Fibroblast of skin of right quadriceps (primary cell): ENCODE data around the gene DNLZ.
"Not testable (repeated sequence)": the region's sequence is repeated elsewhere in the genome, so short reads cannot be mapped to it uniquely, and the experiment has no call there.

Experiments used
- DNase-seq: peaks from one replicate; pipeline ENCODE4 v3.0.0-alpha.2; 2013

Gene DNLZ

DNA sequence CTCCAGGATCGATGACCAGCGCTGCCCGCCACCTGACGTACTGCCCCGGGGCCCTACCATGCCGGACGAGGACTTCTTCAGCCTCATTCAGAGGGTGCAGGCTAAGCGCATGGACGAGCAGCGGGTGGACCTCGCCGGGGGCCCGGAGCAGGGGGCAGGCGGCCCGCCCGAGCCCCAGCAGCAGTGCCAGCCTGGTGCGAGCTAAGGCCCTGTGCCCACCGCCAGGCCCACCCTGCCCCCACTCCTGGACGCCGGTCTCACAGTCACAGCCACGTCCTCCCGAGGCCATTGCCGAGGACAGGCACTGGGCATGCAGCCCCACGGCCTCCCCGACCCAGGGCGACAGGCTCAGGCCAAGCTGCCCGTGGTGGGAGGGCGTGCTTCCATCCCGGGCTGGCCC, 5.5 kb downstream of the DNLZ start:
- DNase-seq: no peak

GRCh38 chr9:136357202-136357725, 6.3 kb downstream of the DNLZ start:
- no peak for DNase-seq

DNA sequence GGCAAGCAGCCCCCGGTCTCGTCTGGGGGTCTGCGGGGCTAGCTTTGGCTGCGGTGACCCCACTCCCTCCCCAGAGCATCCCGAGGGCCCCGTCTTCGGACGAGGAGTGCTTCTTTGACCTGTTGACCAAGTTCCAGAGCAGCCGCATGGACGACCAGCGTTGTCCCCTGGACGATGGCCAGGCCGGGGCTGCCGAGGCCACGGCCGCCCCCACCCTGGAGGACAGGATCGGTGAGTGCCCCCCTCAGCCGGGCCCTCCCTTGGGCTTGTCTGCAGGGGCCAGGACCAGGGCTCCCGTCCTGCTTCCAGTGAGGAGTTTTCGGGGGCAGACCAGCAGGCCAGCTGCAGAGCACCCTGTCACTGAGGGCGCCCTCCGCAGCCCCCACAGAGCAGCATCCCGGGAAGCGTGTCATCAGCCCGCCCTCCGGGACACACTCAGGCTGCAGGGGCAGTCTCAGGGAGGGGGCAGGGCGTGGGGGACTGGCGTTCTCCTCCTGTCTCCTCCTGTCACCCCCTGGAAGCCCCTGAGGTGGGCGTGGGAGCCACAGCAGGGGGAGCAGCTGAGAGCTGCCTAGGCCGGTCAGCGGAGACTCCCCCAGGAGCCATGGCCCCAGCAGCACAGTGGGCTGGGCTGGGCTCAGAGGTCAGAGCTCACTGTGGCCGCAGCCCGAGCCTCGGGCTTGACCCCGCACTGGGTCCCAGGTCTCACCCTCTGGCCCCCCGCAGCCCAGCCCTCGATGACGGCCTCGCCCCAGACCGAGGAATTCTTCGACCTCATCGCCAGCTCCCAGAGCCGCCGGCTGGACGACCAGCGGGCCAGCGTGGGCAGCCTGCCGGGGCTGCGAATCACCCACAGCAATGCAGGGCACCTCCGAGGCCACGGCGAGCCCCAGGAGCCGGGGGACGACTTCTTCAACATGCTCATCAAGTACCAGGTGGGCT, 7.7 kb downstream of the DNLZ start:
- no peak for DNase-seq

GRCh38 chr9:136354592-136355085, 8.9 kb downstream of the DNLZ start:
- DNase-seq: no peak

- DNase-seq: no peak
Observed at GRCh38 chr9:136353757-136354488, 9.6 kb downstream of the DNLZ start.

- DNase-seq: no peak
Observed at GRCh38 chr9:136353088-136353487, 10.5 kb downstream of the DNLZ start.

DNA sequence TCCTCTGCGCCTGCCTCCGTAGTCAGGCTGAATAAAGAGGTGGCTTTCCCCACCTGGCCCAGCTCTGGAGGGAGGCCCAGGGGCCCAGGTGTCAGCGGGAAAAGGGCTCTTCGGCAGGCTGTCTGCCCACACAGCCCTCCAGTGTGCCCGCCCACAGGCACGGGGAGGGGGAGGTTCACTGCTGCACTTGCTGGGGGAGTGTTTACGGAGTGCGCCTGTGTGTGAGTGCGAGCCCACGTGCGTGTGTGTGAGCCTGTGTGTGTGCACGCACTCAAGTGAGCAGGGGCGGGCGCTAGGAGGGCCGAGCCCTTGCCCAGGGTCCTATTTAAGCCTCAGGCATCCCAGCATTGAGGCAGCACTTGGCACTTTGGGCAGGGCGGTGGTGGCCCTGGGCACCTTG, 10.9 kb downstream of the DNLZ start:
- no peak for DNase-seq

- DNase-seq: not testable (repeated sequence)
Observed at GRCh38 chr9:136351868-136352267, 11.7 kb downstream of the DNLZ start.

DNA sequence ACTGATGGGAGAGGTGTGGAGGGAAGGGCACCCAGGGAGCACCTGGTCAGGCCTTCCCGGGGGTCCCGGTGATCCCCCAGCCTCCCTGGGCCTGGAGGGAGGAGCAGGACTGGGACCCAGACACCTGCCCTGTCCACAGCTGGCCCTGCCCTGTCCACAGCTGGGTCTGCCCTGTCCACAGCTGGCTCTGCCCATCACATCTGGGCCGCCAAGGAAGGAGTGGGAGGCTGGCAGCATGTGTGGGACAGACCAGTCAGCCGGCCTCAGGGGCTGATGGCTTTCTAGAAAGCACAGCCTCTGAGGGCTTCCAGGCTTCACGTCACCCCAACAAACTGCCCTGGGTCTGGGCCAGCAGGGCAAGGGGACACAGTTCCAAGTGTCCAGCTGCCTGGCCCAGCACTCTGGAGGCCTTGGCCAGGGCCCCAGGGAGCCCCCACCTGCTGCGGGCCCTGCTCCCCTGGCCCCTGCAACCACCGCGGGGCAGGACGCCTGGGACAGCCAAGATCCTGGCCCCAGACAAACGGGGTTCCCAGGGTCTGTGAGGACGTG, 12.2 kb downstream of the DNLZ start:
- DNase-seq: no peak

DNA sequence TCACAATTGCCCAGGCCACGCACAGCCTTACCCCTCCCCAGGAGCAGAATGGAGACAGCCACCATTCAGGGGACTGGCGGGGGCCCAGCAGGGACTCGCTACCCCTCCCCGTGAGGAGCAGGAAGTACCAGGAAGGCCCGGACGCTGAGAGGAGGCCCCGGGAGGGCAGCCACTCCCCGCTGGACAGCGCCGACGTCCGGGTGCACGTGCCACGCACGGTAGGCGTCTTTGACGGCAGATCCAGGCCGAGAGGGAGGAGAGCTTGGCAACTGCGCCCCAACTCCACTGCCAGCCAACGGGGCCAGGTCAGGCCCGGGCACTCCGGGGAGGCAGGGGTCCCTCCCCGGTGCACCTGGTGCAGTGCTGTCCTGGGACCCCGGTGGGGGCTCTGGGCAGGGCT, 14.0 kb downstream of the DNLZ start:
- no peak for DNase-seq

GRCh38 chr9:136348691-136349090, 14.9 kb downstream of the DNLZ start:
- no peak for DNase-seq

GRCh38 chr9:136347472-136348256, 15.9 kb downstream of the DNLZ start:
- no peak for DNase-seq

DNA sequence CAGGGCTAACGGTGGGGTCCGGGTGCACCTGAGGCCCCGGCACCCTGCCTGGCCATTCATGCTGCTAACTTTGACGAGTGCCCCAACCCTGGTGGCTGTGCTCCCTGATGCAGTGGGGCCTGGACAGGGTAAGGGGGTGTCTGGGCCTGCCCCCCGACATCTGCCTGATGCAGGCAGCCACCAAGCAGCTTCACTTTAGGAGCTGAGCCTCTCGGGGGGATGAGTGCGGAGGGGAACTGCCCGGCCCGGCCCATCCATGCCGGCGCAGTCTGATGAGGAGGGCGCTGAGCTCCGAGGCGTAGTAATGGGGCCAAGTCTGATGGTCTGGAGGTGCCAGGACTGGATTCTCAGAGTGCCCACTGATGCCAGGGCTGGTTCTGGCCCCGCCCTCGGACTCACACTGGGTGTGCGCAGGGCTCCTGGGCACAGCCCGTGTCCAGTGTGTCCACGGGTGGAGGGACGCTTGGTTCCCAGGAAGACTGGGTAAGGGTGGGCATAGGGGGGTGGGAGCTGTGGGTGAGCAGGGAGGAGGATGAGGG, 16.5 kb downstream of the DNLZ start:
- no peak for DNase-seq

GRCh38 chr9:136346157-136346481, 17.4 kb downstream of the DNLZ start:
- no peak for DNase-seq

GRCh38 chr9:136345281-136346156, 18.0 kb downstream of the DNLZ start:
- DNase-seq: no peak

- no peak for DNase-seq
Observed at GRCh38 chr9:136344544-136345280, 18.8 kb downstream of the DNLZ start.

- DNase-seq: no peak
Observed at GRCh38 chr9:136343884-136344269, 19.7 kb downstream of the DNLZ start.

GRCh38 chr9:136343121-136343883, 20.2 kb downstream of the DNLZ start:
- no peak for DNase-seq

GRCh38 chr9:136342181-136343120, 21.1 kb downstream of the DNLZ start:
- DNase-seq: peak; percentile 64
